ENCODE data around the gene AGBL1. TPM values are rescaled to one million over a fixed set of nuclear protein-coding genes. Genes with fewer than 3 reads are reported as not detected.

The AGBL1 gene
- total RNA-seq, 4 donors from 2014 or later = 0.40 TPM; not detected in 3

DNA sequence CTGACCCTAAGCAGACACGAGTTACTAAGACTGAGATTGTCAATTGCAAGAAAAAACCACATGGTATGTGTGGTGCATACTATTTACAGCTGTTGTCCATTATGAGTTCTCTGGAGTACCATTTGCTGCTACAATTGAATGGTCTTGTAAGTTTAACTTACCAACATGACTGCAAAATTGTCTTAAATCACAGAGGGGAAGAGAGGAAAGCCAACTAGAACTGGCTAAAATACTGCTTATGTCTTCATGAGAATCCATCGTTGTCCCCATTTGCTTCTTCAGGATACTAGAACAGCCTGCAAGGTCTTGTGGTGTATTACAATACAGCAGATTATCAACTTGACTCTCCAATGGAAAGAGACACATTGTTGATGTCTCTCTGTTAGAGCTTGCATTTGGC is 313.2 kb downstream of the AGBL1 start:
- H3K4me3 ChIP-seq = no peak overlapping the region
- no peak for TF ChIP-seq POLR2A (IDR thresholded peaks at IDR 0.05)
- TF ChIP-seq, protein P1, sequence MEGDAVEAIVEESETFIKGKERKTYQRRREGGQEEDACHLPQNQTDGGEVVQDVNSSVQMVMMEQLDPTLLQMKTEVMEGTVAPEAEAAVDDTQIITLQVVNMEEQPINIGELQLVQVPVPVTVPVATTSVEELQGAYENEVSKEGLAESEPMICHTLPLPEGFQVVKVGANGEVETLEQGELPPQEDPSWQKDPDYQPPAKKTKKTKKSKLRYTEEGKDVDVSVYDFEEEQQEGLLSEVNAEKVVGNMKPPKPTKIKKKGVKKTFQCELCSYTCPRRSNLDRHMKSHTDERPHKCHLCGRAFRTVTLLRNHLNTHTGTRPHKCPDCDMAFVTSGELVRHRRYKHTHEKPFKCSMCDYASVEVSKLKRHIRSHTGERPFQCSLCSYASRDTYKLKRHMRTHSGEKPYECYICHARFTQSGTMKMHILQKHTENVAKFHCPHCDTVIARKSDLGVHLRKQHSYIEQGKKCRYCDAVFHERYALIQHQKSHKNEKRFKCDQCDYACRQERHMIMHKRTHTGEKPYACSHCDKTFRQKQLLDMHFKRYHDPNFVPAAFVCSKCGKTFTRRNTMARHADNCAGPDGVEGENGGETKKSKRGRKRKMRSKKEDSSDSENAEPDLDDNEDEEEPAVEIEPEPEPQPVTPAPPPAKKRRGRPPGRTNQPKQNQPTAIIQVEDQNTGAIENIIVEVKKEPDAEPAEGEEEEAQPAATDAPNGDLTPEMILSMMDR (IDR thresholded peaks at IDR 0.05) = no peak
- no peaks in the 10 kb centered on the region for H3K9me3 ChIP-seq
- H3K36me3 ChIP-seq = no peaks in the 10 kb centered on the region
- no peaks in the 10 kb centered on the region for H3K4me1 ChIP-seq
- H3K27ac ChIP-seq = no peak overlapping the region
- H3K27me3 ChIP-seq = no peaks in the 10 kb centered on the region
- no peak for DNase-seq

DNA sequence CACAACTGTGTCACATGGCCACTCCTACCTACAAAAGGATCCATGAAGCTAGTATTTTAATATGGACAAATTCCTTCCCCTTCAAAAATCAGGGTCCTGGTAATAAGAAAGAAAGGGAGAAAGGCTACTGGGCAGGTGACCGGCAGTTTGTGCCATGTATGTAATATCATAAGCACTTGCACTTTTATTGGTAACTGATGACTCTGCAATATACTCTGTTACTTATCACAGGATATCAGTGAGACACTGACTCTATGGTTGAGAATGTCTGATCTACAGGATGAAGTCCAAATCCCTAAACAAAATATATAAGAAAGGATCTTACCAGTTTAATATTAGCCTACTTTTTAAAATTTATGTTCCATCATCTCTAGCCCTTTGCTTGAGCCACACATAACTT is 315.2 kb downstream of the AGBL1 start:
- no peaks in the 10 kb centered on the region for H3K9me3 ChIP-seq
- H3K36me3 ChIP-seq = no peaks in the 10 kb centered on the region
- H3K4me1 ChIP-seq = no peaks in the 10 kb centered on the region
- no peak overlapping the region for H3K4me3 ChIP-seq
- TF ChIP-seq, protein P1 (IDR thresholded peaks at IDR 0.05) = no peak
- TF ChIP-seq POLR2A (IDR thresholded peaks at IDR 0.05) = no peak
- DNase-seq = no peak
- no peaks in the 10 kb centered on the region for H3K27me3 ChIP-seq
- no peak overlapping the region for H3K27ac ChIP-seq

DNA sequence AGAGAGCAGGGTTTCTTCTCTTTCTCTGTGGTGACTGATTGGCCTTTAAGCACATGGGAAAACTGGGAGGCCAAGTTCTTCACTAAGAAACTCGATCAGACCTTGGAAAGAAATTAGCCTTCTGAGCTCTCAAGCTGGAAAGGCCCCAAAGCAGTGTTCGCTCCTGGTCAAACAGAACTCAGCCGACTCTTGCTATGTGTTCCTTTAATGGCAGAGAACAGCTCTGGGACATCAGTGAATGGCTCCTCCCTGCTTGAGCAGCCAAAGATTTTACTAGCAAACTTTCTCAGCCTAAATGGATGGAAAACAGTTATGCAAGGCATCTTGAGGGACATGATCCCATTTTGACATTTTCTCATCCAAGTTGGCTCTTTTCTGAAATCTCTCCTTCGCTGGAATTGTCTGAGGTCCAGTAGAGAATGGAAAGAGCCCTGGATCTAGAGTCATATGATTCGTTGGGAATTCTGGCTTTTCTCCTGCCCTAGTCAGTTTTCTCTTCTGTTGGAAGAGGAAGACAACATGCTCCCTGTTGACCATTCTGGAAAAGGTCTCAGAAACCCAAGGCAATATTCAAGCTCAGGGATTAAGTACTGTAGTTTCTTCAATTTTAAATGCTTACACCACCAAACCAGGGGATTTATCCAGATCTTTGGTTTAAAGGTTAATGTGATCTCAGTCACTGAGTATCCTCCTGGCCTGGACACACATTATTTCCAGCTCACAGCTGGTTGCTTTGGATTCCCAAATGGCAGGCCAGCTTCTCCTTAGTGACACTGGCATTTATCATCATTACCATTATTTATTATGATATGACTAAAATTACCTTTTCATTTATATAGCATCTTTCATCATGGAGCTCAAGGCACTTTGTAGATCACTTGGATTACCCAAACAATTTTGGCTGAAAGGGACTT is 319.6 kb downstream of the AGBL1 start:
- Histone ChIP-seq H3K4me1 (no peaks in the 10 kb centered on the region), H3K27me3 (no peaks in the 10 kb centered on the region), H3K27ac (no peak overlapping the region), H3K9me3 (no peaks in the 10 kb centered on the region), H3K36me3 (no peaks in the 10 kb centered on the region), H3K4me3 (no peak overlapping the region)
- no peak for DNase-seq
- no peak for TF ChIP-seq POLR2A (IDR thresholded peaks at IDR 0.05)
- TF ChIP-seq, protein P1 (IDR thresholded peaks at IDR 0.05) = no peak

DNA sequence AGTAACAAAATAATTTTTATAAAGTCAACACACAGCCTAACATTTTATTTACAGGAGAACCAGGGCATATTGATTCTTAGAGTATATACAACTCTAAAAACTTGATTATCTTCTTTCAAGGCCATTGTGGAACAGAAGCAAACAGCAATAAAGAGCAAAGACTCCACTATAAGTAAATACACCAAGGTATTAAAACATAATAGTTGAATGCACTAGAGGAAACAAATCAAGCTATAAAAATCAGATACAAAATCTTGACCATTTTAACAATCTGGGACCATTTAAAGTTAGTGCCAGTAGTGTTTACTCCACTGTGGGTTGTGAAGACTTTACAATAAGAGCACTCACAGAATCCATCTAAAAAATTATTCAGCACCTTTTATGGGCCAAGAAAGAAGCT is 323.6 kb downstream of the AGBL1 start:
- Histone ChIP-seq H3K4me1 (no peaks in the 10 kb centered on the region), H3K36me3 (no peaks in the 10 kb centered on the region), H3K27me3 (no peaks in the 10 kb centered on the region), H3K9me3 (no peaks in the 10 kb centered on the region), H3K4me3 (no peak overlapping the region), H3K27ac (no peak overlapping the region)
- TF ChIP-seq POLR2A (IDR thresholded peaks at IDR 0.05) = no peak
- TF ChIP-seq, protein P1 (IDR thresholded peaks at IDR 0.05) = no peak
- DNase-seq = no peak

DNA sequence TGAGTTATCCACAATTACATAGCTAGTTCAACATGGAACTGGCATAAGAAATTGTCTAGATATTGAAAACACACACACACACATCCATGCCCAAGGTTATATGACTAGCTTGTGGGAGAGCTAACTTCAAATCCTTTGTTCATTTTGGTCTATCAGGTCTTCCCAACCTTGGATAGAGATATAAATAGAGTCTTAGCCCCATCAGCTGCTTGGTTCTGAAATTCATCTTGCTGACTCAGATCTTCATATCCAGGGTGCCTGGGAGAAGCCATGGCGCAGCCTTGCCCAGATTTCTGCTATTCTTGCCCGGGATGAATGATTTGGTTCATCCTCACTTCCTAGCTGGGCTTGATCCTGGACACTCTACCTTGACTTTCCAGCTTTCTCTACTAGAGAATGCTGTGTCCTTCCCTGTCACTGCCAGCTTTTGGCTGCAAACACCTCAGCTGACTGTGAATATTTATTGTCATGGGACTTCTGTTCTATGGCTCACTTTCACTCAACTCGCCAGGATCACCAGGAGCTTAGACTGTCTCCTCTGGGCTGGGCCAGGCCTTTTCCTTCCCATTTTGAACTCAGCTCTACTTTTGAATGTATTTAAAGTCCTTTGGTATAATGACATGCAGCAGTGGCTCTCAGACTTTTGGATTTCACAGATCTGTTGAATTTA is 324.4 kb downstream of the AGBL1 start:
- Histone ChIP-seq H3K27ac (no peak overlapping the region), H3K4me1 (no peaks in the 10 kb centered on the region), H3K36me3 (no peaks in the 10 kb centered on the region), H3K4me3 (no peak overlapping the region), H3K27me3 (no peaks in the 10 kb centered on the region), H3K9me3 (no peaks in the 10 kb centered on the region)
- DNase-seq = no peak
- no peak for TF ChIP-seq POLR2A (IDR thresholded peaks at IDR 0.05)
- TF ChIP-seq, protein P1 (IDR thresholded peaks at IDR 0.05) = no peak

All from Peyer's patch (tissue), 4 donors.